Neural cell (in vitro differentiated cells): ENCODE data around the gene STX12. TPM values are rescaled to one million over a fixed set of nuclear protein-coding genes. Genes with fewer than 3 reads are reported as not detected.
"Not testable (repeated sequence)": the region's sequence is repeated elsewhere in the genome, so short reads cannot be mapped to it uniquely, and the experiment has no call there.

Experiments
- H2AFZ ChIP-seq: fragments of 200-600, 300-800 bp; sonication (generic), shearing (Covaris generic); 2 replicates; pipeline ENCODE4 v1.6.0; 2014; ENCODE audit warnings: low read depth, mild to moderate bottlenecking, antibody characterized with exemption, low read length, moderate library complexity
- H3F3A ChIP-seq: fragments of 200-600 bp; shearing (Covaris generic); 2 replicates; pipeline ENCODE4 v1.6.1; 2016; ENCODE audit warnings: mild to moderate bottlenecking, moderate library complexity, mixed read lengths, antibody characterized with exemption, low read length; ENCODE audit not compliant: insufficient read depth, poor library complexity, severe bottlenecking
- H3K27ac ChIP-seq: fragments of 200-600, 300-800 bp; sonication (generic), shearing (Covaris generic); 2 replicates; pipeline ENCODE4 v1.5.1; 2014; ENCODE audit warnings: mild to moderate bottlenecking, low read length, moderate library complexity
- H3K27me3 ChIP-seq: fragments of 300-800, 200-600 bp; sonication (generic), shearing (Covaris generic); 2 replicates; pipeline ENCODE4 v1.6.0; 2014; ENCODE audit warnings: mild to moderate bottlenecking, low read depth, low read length, moderate library complexity; ENCODE audit not compliant: insufficient read depth
- H3K36me3 ChIP-seq: fragments of 300-800, 200-600 bp; sonication (generic), shearing (Covaris generic); 2 replicates; pipeline ENCODE4 v1.5.1; 2014; ENCODE audit warnings: mild to moderate bottlenecking, antibody characterized with exemption, low read length, moderate library complexity; ENCODE audit not compliant: insufficient read depth
- H3K4me2 ChIP-seq: fragments of 300-800, 200-600 bp; sonication (generic), shearing (Covaris generic); 2 replicates; pipeline ENCODE4 v1.6.0; 2014; ENCODE audit warnings: mild to moderate bottlenecking, low read length
- H3K4me3 ChIP-seq: fragments of 300-800, 200-600 bp; sonication (generic), shearing (Covaris generic); 2 replicates; pipeline ENCODE4 v1.5.1; 2014; ENCODE audit warnings: mild to moderate bottlenecking, low read length, moderate library complexity
- H3K79me2 ChIP-seq: fragments of 200-600 bp; shearing (Covaris generic); replicated peaks from 2 replicates; pipeline ENCODE4 v1.6.0; 2014; ENCODE audit warnings: mild to moderate bottlenecking, low read length, moderate library complexity; ENCODE audit not compliant: insufficient read depth
- H3K9ac ChIP-seq: fragments of 300-800, 200-600 bp; sonication (generic), shearing (Covaris generic); 2 replicates; pipeline ENCODE4 v1.6.1; 2016; ENCODE audit warnings: mild to moderate bottlenecking, low read length, mixed read lengths
- H3K9me2 ChIP-seq: fragments of 200-600 bp; shearing (Covaris generic); 2 replicates; pipeline ENCODE4 v1.6.1; 2016; ENCODE audit warnings: mild to moderate bottlenecking, low read length, mixed read lengths; ENCODE audit not compliant: insufficient read depth
- H3K9me3 ChIP-seq: fragments of 200-600, 300-800 bp; sonication (generic), shearing (Covaris generic); 2 replicates; pipeline ENCODE4 v1.6.1; 2016; ENCODE audit warnings: mild to moderate bottlenecking, mixed run types, low read length, moderate library complexity, mixed read lengths
- H4K20me1 ChIP-seq: fragments of 200-600 bp; shearing (Covaris generic); 2 replicates; pipeline ENCODE4 v1.6.1; 2016; ENCODE audit warnings: mild to moderate bottlenecking, mixed run types; ENCODE audit not compliant: insufficient read depth
- CTCF ChIP-seq: fragments of 450-650 bp; IDR thresholded peaks from 2 replicates; pipeline ENCODE4 v1.5.1; 2014; ENCODE audit warnings: antibody characterized with exemption, mild to moderate bottlenecking, moderate library complexity; ENCODE audit not compliant: poor library complexity, severe bottlenecking
- EP300 ChIP-seq: fragments of 450-650 bp; conservative IDR thresholded peaks from 2 replicates; pipeline ENCODE4 v1.6.1; 2014; ENCODE audit warnings: antibody characterized with exemption, mild to moderate bottlenecking, moderate library complexity; ENCODE audit not compliant: poor library complexity, severe bottlenecking
- EZH2 ChIP-seq: fragments of 200-600, 300-800 bp; shearing (Covaris generic), sonication (generic); IDR thresholded peaks from 2 replicates; pipeline ENCODE4 v1.6.1; 2014; ENCODE audit warnings: antibody characterized with exemption, low read length, borderline replicate concordance, mild to moderate bottlenecking; ENCODE audit not compliant: insufficient read depth, poor library complexity, severe bottlenecking
- MXI1 ChIP-seq: fragments of 450-650 bp; conservative IDR thresholded peaks from 2 replicates; pipeline ENCODE4 v1.6.1; 2014; ENCODE audit warnings: antibody characterized with exemption, mild to moderate bottlenecking; ENCODE audit not compliant: poor library complexity, severe bottlenecking
- POLR2AphosphoS5 ChIP-seq: IDR thresholded peaks from 2 replicates; pipeline ENCODE4 v1.6.1; 2012
- RAD21 ChIP-seq: fragments of 450-650 bp; conservative IDR thresholded peaks from 2 replicates; pipeline ENCODE4 v1.6.1; 2014; ENCODE audit warnings: antibody characterized with exemption, mild to moderate bottlenecking, moderate library complexity
- SMC3 ChIP-seq: fragments of 450-650 bp; conservative IDR thresholded peaks from 2 replicates; pipeline ENCODE4 v1.6.1; 2014; ENCODE audit warnings: antibody characterized with exemption, mild to moderate bottlenecking, moderate library complexity; ENCODE audit not compliant: poor library complexity
- TAF1 ChIP-seq: IDR thresholded peaks from 2 replicates; pipeline ENCODE4 v1.6.1; 2012; ENCODE audit warnings: low read depth
- polyA plus RNA-seq: library from polyadenylated mRNA; depleted of rRNA; stranded (reverse); fragments of >200 nt; gene quantifications from 2 replicates; pipeline ENCODE4 v1.2.3, GENCODE V29; 2014
- TF ChIP-seq, protein P1 (sequence below): IDR thresholded peaks from 2 replicates; pipeline ENCODE4 v1.6.1; 2012; ENCODE audit warnings: borderline replicate concordance

STX12 gene
- polyA plus RNA-seq, 1 donor from 2014 or later, result 171 TPM

GRCh38 chr1:27807385-27807784, 34.4 kb downstream of the STX12 start:
- no peak overlapping the region for H2AFZ ChIP-seq
- no peak overlapping the region for H3K9ac ChIP-seq
- H3K27ac ChIP-seq, result no peak overlapping the region
- no peaks in the 10 kb centered on the region for H3K9me3 ChIP-seq
- no peaks in the 10 kb centered on the region for H3K79me2 ChIP-seq
- H3K27me3 ChIP-seq, result no peaks in the 10 kb centered on the region
- no peak overlapping the region for H3K4me3 ChIP-seq
- no peaks in the 10 kb centered on the region for H3K36me3 ChIP-seq
- H4K20me1 ChIP-seq, result no peaks in the 10 kb centered on the region
- no peak overlapping the region for H3K4me2 ChIP-seq
- no peak for TF ChIP-seq SMC3
- TF ChIP-seq POLR2AphosphoS5, result no peak
- no peak for TF ChIP-seq TAF1
- H3F3A ChIP-seq, result no peaks in the 10 kb centered on the region
- no peaks in the 10 kb centered on the region for H3K9me2 ChIP-seq

GRCh38 chr1:27808131-27808530, 35.1 kb downstream of the STX12 start:
- not testable (repeated sequence) for H3K4me2 ChIP-seq, H3F3A ChIP-seq, H3K27me3 ChIP-seq, H3K36me3 ChIP-seq, H3K9ac ChIP-seq, H3K4me3 ChIP-seq, H3K9me3 ChIP-seq, H3K79me2 ChIP-seq, H2AFZ ChIP-seq, H3K27ac ChIP-seq, H3K9me2 ChIP-seq, H4K20me1 ChIP-seq

DNA sequence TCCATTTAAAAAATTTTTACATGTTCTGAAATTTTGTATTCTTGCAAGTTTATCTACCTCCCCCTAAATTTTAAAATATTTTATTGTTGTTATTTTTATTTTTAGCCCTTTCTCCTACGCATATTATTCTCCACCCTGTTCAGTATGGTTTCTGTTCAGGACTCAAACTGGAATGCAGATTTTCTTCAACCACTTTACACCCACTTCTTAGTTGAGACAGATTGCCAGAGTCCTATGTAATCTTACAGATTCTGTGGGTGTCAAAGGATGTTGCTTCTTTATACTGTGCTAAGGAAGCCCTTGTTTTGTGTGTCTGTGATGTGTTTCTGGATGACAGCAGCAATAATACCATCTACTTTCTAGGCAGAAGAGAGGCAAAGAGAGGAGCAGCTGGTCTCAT, 36.9 kb downstream of the STX12 start:
- Histone ChIP-seq H4K20me1 (no peaks in the 10 kb centered on the region), H3K4me2 (no peak overlapping the region), H3K36me3 (no peaks in the 10 kb centered on the region), H3K27me3 (no peaks in the 10 kb centered on the region), H3K27ac (no peak overlapping the region), H3K9ac (no peak overlapping the region), H3K9me3 (no peaks in the 10 kb centered on the region), H3K9me2 (no peaks in the 10 kb centered on the region), H3K4me3 (no peak overlapping the region), H2AFZ (no peak overlapping the region), H3F3A (no peaks in the 10 kb centered on the region), H3K79me2 (no peaks in the 10 kb centered on the region)
- TF ChIP-seq RAD21, result no peak

DNA sequence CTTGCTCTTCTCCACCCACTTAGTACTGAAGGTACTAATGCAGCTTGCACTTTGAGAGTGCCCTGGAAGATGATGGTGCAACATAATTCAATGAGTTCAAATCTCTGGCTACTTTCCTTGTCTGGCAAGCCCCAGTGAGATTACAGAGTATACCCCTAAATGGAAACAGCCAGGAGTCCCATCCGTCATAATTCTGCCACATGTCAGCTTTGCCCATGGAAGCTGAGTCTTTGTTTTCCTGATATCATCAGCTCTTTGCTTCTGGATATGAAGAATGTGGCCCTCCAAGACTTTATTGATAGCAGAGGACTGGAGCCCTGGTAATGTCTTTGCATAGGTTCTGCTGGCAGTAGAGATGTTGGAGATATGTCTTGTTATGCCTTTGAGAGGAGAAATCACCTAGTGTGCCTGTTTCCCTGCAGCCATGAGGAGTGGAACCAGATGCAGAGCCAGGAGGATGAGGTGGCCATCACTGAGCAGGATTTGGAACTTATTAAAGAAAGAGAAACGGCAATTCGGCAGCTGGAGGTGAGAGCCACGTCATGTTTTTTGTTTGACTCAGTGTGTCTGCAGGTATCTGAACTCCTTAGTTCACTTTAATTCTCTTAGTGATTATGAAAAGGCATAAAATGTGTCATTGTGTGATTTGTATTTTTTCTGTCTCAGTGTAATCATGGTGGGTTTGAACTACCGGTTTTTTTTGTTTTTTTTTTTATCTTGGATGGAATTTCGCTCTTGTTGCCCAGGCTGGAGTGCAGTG, 38.9 kb downstream of the STX12 start:
- no peaks in the 10 kb centered on the region for H3K9me3 ChIP-seq
- no peak overlapping the region for H3K27ac ChIP-seq
- H3K36me3 ChIP-seq, result no peaks in the 10 kb centered on the region
- H3K9ac ChIP-seq, result no peak overlapping the region
- no peaks in the 10 kb centered on the region for H3F3A ChIP-seq
- TF ChIP-seq EZH2 (no peak), CTCF (no peak), TAF1 (no peak), SMC3 (no peak), RAD21 (no peak), POLR2AphosphoS5 (no peak), EP300 (no peak), MXI1 (no peak)
- TF ChIP-seq, protein P1, sequence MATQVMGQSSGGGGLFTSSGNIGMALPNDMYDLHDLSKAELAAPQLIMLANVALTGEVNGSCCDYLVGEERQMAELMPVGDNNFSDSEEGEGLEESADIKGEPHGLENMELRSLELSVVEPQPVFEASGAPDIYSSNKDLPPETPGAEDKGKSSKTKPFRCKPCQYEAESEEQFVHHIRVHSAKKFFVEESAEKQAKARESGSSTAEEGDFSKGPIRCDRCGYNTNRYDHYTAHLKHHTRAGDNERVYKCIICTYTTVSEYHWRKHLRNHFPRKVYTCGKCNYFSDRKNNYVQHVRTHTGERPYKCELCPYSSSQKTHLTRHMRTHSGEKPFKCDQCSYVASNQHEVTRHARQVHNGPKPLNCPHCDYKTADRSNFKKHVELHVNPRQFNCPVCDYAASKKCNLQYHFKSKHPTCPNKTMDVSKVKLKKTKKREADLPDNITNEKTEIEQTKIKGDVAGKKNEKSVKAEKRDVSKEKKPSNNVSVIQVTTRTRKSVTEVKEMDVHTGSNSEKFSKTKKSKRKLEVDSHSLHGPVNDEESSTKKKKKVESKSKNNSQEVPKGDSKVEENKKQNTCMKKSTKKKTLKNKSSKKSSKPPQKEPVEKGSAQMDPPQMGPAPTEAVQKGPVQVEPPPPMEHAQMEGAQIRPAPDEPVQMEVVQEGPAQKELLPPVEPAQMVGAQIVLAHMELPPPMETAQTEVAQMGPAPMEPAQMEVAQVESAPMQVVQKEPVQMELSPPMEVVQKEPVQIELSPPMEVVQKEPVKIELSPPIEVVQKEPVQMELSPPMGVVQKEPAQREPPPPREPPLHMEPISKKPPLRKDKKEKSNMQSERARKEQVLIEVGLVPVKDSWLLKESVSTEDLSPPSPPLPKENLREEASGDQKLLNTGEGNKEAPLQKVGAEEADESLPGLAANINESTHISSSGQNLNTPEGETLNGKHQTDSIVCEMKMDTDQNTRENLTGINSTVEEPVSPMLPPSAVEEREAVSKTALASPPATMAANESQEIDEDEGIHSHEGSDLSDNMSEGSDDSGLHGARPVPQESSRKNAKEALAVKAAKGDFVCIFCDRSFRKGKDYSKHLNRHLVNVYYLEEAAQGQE, result no peak
- no peak overlapping the region for H2AFZ ChIP-seq
- H3K4me3 ChIP-seq, result no peak overlapping the region
- H3K9me2 ChIP-seq, result no peaks in the 10 kb centered on the region
- no peaks in the 10 kb centered on the region for H4K20me1 ChIP-seq
- no peaks in the 10 kb centered on the region for H3K79me2 ChIP-seq
- no peak overlapping the region for H3K4me2 ChIP-seq
- H3K27me3 ChIP-seq, result no peaks in the 10 kb centered on the region
